AG04450 (cell line): ENCODE results near the gene CACNA1D. TPM values are rescaled to one million over a fixed set of nuclear protein-coding genes. Genes with fewer than 3 reads are reported as not detected.

ENCODE experiments used
- CTCF ChIA-PET: fragments of 300-600, 350-600 bp; formaldehyde crosslinking; extraction: SDS; loops from one replicate; lab custom pipeline; 2022; ENCODE audit warnings: antibody characterized with exemption, inconsistent platforms; lab: Charles Lee
- POLR2A ChIA-PET: fragments of 350-600 bp; formaldehyde crosslinking; extraction: SDS; loops from one replicate; lab custom pipeline; 2021; ENCODE audit warnings: antibody characterized with exemption, inconsistent platforms; lab: Yijun Ruan, JAX
- DNase-seq: peaks from one replicate; pipeline ENCODE4 v3.0.0-alpha.2; 2011; ENCODE audit warnings: low read depth, low spot score
- H3K27ac ChIP-seq: one replicate; pipeline ENCODE4 v1.5.1; 2012; ENCODE audit warnings: low read depth, low read length, control low read depth
- H3K27me3 ChIP-seq: one replicate; pipeline ENCODE4 v1.6.0; 2012; ENCODE audit warnings: low read length; ENCODE audit not compliant: control insufficient read depth, insufficient read depth
- H3K4me3 ChIP-seq: 2 replicates; pipeline ENCODE4 v1.5.1; 2011; ENCODE audit warnings: mild to moderate bottlenecking, low read depth, low read length, control low read depth
- H3K9me3 ChIP-seq: 2 replicates; pipeline ENCODE4 v1.5.1; 2012; ENCODE audit warnings: low read length; ENCODE audit not compliant: control insufficient read depth, insufficient read depth
- CTCF ChIP-seq: IDR thresholded peaks from 2 replicates; pipeline ENCODE4 v1.5.1; 2011; ENCODE audit warnings: low read depth, low read length, control low read depth, inconsistent platforms
- polyA plus RNA-seq: library from polyadenylated mRNA; depleted of rRNA; stranded (reverse); fragments of >200 nt; gene quantifications from 2 replicates; pipeline ENCODE4 v1.2.3, GENCODE V29; 2011

The CACNA1D gene
- polyA plus RNA-seq, 1 experiment = 0.07 TPM

DNA sequence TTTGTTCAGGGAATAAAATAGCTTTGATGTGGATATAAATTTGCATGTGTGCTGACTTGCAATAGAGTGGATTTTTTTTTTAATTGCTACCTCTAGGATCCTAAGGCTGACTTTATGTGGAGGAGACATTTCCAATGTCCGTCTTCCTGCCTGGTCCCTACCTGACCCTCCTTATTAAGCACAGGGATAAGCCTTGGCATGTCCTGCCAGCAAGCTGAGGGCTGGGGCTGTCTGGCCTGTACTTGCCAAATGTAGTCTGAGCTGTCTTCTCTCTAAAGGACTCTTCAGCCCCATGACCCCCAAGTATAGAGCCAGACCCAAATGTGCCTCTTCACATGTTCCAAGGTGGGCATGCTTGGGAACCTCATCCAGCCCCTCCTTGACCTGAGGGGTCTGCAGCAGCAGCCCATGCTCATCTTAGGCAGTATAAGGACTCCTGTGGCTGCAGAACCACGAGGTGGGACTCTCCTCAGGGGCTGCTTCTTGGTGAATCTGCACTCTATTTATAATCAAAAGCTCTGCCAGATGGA lies 88.8 kb downstream of the CACNA1D start:
- ChIA-PET POLR2A (no interaction called here), CTCF (no interaction called here)
- H3K27me3 ChIP-seq = peaks cover 3% of the 10 kb centered on the region

GRCh38 chr3:53585049-53585448 lies 90.6 kb downstream of the CACNA1D start:
- DNase-seq = no peak
- Histone ChIP-seq H3K4me3 (no peak overlapping the region), H3K27me3 (peaks cover 3% of the 10 kb centered on the region), H3K9me3 (no peaks in the 10 kb centered on the region), H3K27ac (no peak overlapping the region)
- TF ChIP-seq CTCF = no peak
- ChIA-PET POLR2A (no interaction called here), CTCF (no interaction called here)

More for the DNA sequence above, 88.8 kb downstream of the CACNA1D start:
- no peak for DNase-seq
- Histone ChIP-seq H3K9me3 (no peaks in the 10 kb centered on the region), H3K4me3 (no peak overlapping the region), H3K27ac (no peak overlapping the region)
- no peak for TF ChIP-seq CTCF

GRCh38 chr3:53585627-53586026 lies 91.2 kb downstream of the CACNA1D start:
- no peak for DNase-seq
- CTCF ChIA-PET = no interaction called here
- POLR2A ChIA-PET = no interaction called here
- no peak for TF ChIP-seq CTCF
- no peak overlapping the region for H3K4me3 ChIP-seq
- peaks cover 3% of the 10 kb centered on the region for H3K27me3 ChIP-seq
- no peaks in the 10 kb centered on the region for H3K9me3 ChIP-seq
- H3K27ac ChIP-seq = no peak overlapping the region

GRCh38 chr3:53588122-53588521 lies 93.7 kb downstream of the CACNA1D start:
- POLR2A ChIA-PET = no interaction called here
- Histone ChIP-seq H3K4me3 (no peak overlapping the region), H3K27ac (no peak overlapping the region), H3K27me3 (peaks cover 3% of the 10 kb centered on the region), H3K9me3 (no peaks in the 10 kb centered on the region)
- no peak for TF ChIP-seq CTCF
- CTCF ChIA-PET = no interaction called here
- DNase-seq = no peak

- no peak overlapping the region for H3K27ac ChIP-seq
- no peak for TF ChIP-seq CTCF
- H3K4me3 ChIP-seq = no peak overlapping the region
- POLR2A ChIA-PET = no interaction called here
- H3K9me3 ChIP-seq = no peaks in the 10 kb centered on the region
- DNase-seq = no peak
- H3K27me3 ChIP-seq = peaks cover 3% of the 10 kb centered on the region
- CTCF ChIA-PET = no interaction called here
Observed at GRCh38 chr3:53589201-53589600, 94.8 kb downstream of the CACNA1D start.
